Measurements from ENCODE around the gene ABCC1.

GRCh38 chr16:16007743-16008111, 58.3 kb downstream of the ABCC1 start:
- TF ChIP-seq CTCF (IDR thresholded peaks at IDR 0.05; ENCODE audit: insufficient read depth, low read length, poor library complexity, severe bottlenecking) (no peak), EZH2phosphoT487 (conservative IDR thresholded peaks at IDR 0.05; ENCODE audit: low read length) (no peak)

Measured in SU-DHL-6 (cell line).